ENCODE results near the gene PLPPR4.

GRCh38 chr1:99282536-99282935, 18.2 kb downstream of the PLPPR4 start:
- TF ChIP-seq CTCF (IDR thresholded peaks at IDR 0.05) (no peak), POLR2A (IDR thresholded peaks at IDR 0.05) (no peak)

Measured in esophagus squamous epithelium (tissue), 4 donors.